Measurements from ENCODE around the gene MKS1. TPM values are rescaled to one million over a fixed set of nuclear protein-coding genes. Genes with fewer than 3 reads are reported as not detected.

MKS1 gene
- total RNA-seq, 1 experiment from 2014 or later: 28.6 TPM

DNA sequence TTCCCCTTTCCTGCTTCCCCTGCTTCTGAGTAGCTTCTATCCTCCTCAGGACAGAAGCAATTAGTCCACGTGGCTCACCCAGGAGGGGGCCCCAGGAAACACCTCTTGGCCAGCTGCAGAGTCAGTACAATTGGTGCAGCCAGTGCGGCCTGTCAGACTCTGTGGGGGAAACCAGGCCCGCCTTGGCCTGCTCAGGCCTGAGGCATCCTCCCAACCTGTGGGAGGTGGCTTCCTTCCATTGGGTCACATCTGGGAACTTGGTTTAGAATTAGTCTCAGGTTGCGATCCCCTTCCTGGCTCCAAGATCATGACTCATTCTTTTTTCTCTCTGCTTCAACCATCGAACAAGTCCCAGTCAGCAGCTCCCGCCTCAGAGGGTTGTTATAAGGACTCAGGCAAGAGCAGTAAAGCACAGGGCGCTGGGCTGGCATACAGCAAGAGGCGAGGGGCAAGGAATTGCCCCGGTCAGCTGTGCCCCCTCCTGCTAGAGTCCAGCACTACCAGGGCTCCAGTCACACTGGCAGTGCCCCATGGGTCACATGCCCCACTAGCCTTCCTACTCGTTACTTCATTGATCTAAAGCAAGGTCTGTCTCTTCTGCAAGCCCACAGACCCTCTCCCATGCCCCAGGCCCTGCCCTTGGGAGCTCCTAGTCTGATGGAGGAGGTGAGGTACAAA, 34.6 kb downstream of the MKS1 start:
- H3K9me3 ChIP-seq: no peaks in the 10 kb centered on the region
- H3K27me3 ChIP-seq (replicated peaks; ENCODE audit: control insufficient read depth, insufficient read depth, low read length): no peaks in the 10 kb centered on the region
- H3K4me1 Mint-ChIP-seq (ENCODE audit: low read depth, unreplicated experiment): no peaks in the 10 kb centered on the region
- H3K27ac Mint-ChIP-seq (ENCODE audit: unreplicated experiment): no peak overlapping the region
- intact Hi-C loops (cut with micrococcal nuclease; ENCODE audit: unreplicated experiment): no loop called here
- DNase-seq: no peak
- H3K27me3 Mint-ChIP-seq (ENCODE audit: insufficient read depth, unreplicated experiment): peaks cover 10% of the 10 kb centered on the region
- H3K36me3 Mint-ChIP-seq (ENCODE audit: insufficient read depth, unreplicated experiment): no peaks in the 10 kb centered on the region
- H3K9me3 Mint-ChIP-seq (ENCODE audit: unreplicated experiment): no peaks in the 10 kb centered on the region
- ChIA-PET CTCF (interaction anchor here (0.6 to 1.1 kb wide), 2 partner anchors 9 to 176 kb away, joined by 5 read pairs; no protein-coding TSS in a partner anchor), POLR2A (no interaction called here)
- no peaks in the 10 kb centered on the region for H3K4me1 ChIP-seq
- H3K4me3 Mint-ChIP-seq (ENCODE audit: unreplicated experiment): no peak overlapping the region
- H3K36me3 ChIP-seq (ENCODE audit: control insufficient read depth, insufficient read depth, low read length): no peaks in the 10 kb centered on the region
- H3K4me3 ChIP-seq (ENCODE audit: low read depth, low read length): no peak overlapping the region
- TF ChIP-seq, protein P1, sequence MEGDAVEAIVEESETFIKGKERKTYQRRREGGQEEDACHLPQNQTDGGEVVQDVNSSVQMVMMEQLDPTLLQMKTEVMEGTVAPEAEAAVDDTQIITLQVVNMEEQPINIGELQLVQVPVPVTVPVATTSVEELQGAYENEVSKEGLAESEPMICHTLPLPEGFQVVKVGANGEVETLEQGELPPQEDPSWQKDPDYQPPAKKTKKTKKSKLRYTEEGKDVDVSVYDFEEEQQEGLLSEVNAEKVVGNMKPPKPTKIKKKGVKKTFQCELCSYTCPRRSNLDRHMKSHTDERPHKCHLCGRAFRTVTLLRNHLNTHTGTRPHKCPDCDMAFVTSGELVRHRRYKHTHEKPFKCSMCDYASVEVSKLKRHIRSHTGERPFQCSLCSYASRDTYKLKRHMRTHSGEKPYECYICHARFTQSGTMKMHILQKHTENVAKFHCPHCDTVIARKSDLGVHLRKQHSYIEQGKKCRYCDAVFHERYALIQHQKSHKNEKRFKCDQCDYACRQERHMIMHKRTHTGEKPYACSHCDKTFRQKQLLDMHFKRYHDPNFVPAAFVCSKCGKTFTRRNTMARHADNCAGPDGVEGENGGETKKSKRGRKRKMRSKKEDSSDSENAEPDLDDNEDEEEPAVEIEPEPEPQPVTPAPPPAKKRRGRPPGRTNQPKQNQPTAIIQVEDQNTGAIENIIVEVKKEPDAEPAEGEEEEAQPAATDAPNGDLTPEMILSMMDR (IDR thresholded peaks at IDR 0.05; ENCODE audit: insufficient read depth in 1 of 2, low read depth in 1 of 2, low read length in 1 of 2, severe bottlenecking in 1 of 2, unreplicated experiment in 1 of 2): no peak
- no TSS peak for BruUV-seq (replicated peaks)

DNA sequence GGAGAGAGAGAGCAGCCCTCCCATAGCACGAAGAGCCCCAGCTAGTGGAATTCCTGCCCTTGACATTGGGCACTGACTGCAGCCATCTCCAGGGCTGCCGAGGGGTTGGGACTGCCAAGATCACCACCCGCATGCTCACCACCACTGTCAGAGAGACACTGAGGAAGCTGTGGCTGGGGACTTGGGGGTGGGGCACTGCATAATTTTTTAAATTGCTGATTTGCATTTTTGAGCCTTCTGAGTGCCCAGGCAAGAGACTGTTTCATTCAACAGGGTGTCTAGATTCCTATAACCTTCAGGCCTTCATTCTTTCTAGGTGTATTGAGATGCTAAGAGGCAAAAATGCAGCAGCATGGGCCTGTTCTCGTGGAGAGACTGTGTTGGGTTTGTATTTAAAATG, 35.5 kb downstream of the MKS1 start:
- DNase-seq: no peak
- Histone ChIP-seq H3K4me1 (no peaks in the 10 kb centered on the region), H3K27me3 (replicated peaks; ENCODE audit: control insufficient read depth, insufficient read depth, low read length) (no peaks in the 10 kb centered on the region), H3K9me3 (no peaks in the 10 kb centered on the region), H3K4me3 (ENCODE audit: low read depth, low read length) (no peak overlapping the region), H3K36me3 (ENCODE audit: control insufficient read depth, insufficient read depth, low read length) (no peaks in the 10 kb centered on the region)
- Mint-ChIP-seq H3K4me3 (ENCODE audit: unreplicated experiment) (no peak overlapping the region), H3K4me1 (ENCODE audit: low read depth, unreplicated experiment) (no peaks in the 10 kb centered on the region), H3K36me3 (ENCODE audit: insufficient read depth, unreplicated experiment) (no peaks in the 10 kb centered on the region), H3K9me3 (ENCODE audit: unreplicated experiment) (no peaks in the 10 kb centered on the region), H3K27me3 (ENCODE audit: insufficient read depth, unreplicated experiment) (peaks cover 10% of the 10 kb centered on the region), H3K27ac (ENCODE audit: unreplicated experiment) (no peak overlapping the region)
- ChIA-PET CTCF (interaction anchor here (0.7 to 1.1 kb wide), 2 partner anchors 10 to 63 kb away, joined by 4 to 5 read pairs; no protein-coding TSS in a partner anchor), POLR2A (no interaction called here)
- TF ChIP-seq, protein P1 (IDR thresholded peaks at IDR 0.05; ENCODE audit: insufficient read depth in 1 of 2, low read depth in 1 of 2, low read length in 1 of 2, severe bottlenecking in 1 of 2, unreplicated experiment in 1 of 2): no peak
- no TSS peak for BruUV-seq (replicated peaks)
- intact Hi-C loops (cut with micrococcal nuclease; ENCODE audit: unreplicated experiment): no loop called here

DNA sequence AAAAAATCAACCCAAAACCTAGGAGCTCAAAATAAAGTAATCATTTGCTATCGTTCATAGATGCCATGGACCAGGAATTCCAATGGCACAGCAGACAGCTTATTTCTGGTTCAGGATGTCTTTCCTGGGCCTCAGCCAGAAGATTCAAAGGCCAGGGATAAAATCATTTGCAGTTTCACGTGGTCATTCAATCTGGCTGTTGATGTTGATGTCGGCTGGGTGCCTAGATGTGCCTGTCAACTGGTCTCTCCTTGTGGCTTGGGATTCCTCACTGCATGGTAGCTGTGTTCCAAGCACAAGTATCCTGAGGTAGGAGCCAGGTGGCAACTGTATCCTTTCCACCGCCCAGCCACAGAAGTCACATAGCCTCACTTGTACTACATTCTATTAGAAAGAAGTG, 37.3 kb downstream of the MKS1 start:
- Mint-ChIP-seq H3K4me1 (ENCODE audit: low read depth, unreplicated experiment) (no peaks in the 10 kb centered on the region), H3K9me3 (ENCODE audit: unreplicated experiment) (no peaks in the 10 kb centered on the region), H3K4me3 (ENCODE audit: unreplicated experiment) (no peak overlapping the region), H3K27ac (ENCODE audit: unreplicated experiment) (no peak overlapping the region), H3K36me3 (ENCODE audit: insufficient read depth, unreplicated experiment) (no peaks in the 10 kb centered on the region), H3K27me3 (ENCODE audit: insufficient read depth, unreplicated experiment) (peaks cover 4% of the 10 kb centered on the region)
- no TSS peak for BruUV-seq (replicated peaks)
- Histone ChIP-seq H3K9me3 (no peaks in the 10 kb centered on the region), H3K4me3 (ENCODE audit: low read depth, low read length) (no peak overlapping the region), H3K4me1 (no peaks in the 10 kb centered on the region), H3K36me3 (ENCODE audit: control insufficient read depth, insufficient read depth, low read length) (no peaks in the 10 kb centered on the region), H3K27me3 (replicated peaks; ENCODE audit: control insufficient read depth, insufficient read depth, low read length) (no peaks in the 10 kb centered on the region)
- intact Hi-C loops (cut with micrococcal nuclease; ENCODE audit: unreplicated experiment): no loop called here
- no peak for DNase-seq
- ChIA-PET POLR2A (no interaction called here), CTCF (no interaction called here)
- TF ChIP-seq, protein P1 (IDR thresholded peaks at IDR 0.05; ENCODE audit: insufficient read depth in 1 of 2, low read depth in 1 of 2, low read length in 1 of 2, severe bottlenecking in 1 of 2, unreplicated experiment in 1 of 2): no peak
